GM10266 (cell line): ENCODE results near the gene SLC7A4.
A peak's percentile ranks its signal among the peaks of the same experiment; 100 is the strongest.

ENCODE experiments used
- DNase-seq: peaks from one replicate; pipeline ENCODE4 v3.0.0; 2012; ENCODE audit errors: extremely low spot score
- CTCF ChIP-seq: IDR thresholded peaks from 2 replicates; pipeline ENCODE4 v1.5.1; 2012; ENCODE audit warnings: mild to moderate bottlenecking, low read depth; ENCODE audit not compliant: control insufficient read depth, insufficient read depth; ENCODE audit errors: missing control alignments

The SLC7A4 gene

DNA sequence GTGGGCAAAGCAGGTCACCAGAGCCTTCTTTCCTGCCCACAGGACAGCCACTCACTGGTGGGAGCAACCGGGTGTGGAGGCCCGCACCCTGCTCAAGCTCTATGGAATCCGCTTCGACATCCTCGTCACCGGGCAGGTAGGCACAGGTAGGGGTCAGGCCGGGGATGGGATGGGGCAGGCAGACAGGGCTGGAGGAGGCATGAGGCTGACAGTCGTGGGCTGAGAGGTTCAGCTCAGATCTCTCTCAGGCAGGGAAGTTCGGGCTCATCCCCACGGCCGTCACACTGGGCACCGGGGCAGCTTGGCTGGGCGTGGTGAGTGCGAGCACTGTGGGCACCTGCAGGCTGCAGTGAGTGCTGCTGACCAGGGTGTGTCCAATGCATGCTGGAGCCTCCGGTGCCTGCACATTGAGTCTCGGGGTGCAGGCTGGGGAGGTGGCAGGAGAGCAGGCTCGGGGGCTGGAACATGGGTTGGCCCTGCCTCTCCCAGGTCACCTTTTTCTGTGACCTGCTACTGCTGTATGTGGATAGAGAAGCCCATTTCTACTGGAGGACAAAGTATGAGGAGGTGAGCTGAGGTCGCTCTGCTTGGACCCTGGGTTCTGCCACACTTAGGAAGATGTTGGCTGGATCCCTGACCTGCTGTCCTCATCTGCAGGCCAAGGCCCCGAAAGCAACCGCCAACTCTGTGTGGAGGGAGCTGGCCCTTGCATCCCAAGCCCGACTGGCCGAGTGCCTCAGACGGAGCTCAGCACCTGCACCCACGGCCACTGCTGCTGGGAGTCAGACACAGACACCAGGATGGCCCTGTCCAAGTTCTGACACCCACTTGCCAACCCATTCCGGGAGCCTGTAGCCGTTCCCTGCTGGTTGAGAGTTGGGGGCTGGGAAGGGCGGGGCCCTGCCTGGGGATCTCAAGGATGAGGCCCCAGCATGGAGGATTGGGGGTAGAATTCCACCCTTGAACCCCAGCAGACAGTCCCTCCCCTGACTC, 6.3 kb downstream of the SLC7A4 start:
- no peak for TF ChIP-seq CTCF

DNA sequence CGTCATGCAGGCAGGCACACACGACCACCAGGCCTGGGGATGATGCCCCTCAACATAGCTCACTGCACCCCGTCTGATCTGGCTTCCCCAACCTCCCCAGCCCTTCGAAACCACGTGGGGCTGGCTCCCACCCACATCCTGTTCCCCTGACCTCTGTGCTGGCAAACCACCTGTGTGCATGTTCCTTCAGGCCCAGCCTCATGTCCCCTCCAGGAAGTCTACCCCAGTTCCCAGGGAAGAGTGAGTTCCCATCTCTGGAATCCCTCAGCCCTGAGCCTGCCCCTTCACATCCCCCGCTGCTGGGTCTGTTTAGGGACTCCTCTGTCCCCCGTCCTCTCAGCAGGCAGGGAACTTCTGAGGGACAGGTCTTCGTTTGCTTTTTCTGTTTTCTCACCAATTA, 7.1 kb downstream of the SLC7A4 start:
- no peak for TF ChIP-seq CTCF

More for the DNA sequence above, 6.3 kb downstream of the SLC7A4 start:
- DNase-seq = no peak

DNA sequence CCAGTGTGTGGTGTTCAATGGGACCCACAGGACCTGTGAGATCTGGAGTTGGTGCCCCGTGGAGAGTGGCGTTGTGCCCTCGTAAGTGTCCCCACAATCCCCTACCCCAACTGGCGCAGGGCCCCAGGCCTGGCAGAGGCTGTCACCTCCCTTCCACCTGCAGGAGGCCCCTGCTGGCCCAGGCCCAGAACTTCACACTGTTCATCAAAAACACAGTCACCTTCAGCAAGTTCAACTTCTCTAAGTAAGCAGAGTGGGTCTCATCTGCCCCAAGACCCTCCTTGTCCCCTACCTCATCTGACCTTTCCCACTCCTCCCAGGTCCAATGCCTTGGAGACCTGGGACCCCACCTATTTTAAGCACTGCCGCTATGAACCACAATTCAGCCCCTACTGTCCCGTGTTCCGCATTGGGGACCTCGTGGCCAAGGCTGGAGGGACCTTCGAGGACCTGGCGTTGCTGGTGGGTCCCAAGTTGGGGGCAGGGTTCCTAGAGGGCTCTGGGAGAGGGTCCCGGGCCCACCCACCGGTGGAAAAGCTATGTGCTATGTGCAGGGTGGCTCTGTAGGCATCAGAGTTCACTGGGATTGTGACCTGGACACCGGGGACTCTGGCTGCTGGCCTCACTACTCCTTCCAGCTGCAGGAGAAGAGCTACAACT, 9.3 kb downstream of the SLC7A4 start:
- no peak for DNase-seq
- TF ChIP-seq CTCF = no peak

More for the DNA sequence above, 7.1 kb downstream of the SLC7A4 start:
- no peak for DNase-seq

- no peak for TF ChIP-seq CTCF
- no peak for DNase-seq
Measured at GRCh38 chr22:21022507-21022906, 9.9 kb downstream of the SLC7A4 start.

DNA sequence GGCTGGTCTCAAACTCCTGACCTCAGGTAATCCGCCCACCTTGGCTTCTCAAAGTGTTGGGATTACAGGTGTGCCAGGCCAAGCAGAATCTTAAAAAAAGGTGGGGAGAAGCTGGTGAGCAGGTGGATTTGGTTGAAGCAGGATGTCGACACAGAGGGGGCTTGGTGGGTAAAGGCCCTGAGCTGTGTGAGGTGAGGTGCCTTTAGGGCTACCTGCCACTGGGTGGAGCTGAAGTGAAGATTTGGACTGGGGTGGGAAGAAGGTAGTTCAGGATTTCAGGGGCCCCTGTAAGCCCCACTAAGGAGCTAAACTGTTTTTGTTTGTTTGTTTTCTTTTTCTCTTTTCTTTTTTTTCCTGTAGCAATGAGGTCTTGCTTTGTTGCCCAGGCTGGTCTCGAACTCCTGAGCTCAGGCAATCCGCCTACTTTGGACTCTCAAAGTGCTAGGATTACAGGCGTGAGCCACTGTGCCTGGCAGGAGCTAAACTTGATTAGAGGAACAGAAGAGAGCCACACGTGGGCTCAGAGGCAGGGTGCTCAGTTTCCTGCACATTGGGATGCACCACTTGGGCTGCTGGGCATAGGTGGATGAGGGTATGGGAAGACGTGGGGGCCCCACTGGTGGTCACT, 11.4 kb downstream of the SLC7A4 start:
- DNase-seq = no peak
- peak; percentile 46 for TF ChIP-seq CTCF

DNA sequence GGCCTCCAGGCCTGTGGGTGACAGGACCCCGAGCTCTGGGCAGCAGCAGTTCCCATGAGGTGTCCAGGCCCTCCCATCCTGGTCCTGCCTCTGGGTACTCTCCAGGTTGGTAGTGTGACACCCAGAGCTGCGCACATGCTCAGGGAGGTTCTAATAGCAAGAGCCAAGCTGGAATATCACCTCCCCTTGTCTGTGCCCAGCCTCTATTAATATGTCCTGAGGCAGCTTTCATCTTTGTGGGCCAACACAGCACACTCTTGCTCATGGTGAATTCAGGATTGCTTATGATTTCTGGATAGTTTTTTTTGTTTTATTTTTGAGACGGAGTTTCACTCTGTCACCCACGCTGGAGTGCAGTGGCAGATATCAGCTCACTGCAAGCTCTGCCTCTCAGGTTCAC, 14.0 kb downstream of the SLC7A4 start:
- TF ChIP-seq CTCF = no peak
- no peak for DNase-seq
